ENCODE measurements around the gene PTTG1.

GRCh38 chr5:160435532-160435931 lies 13.9 kb downstream of the PTTG1 start:
- TF ChIP-seq GATA3 (IDR thresholded peaks at IDR 0.05; ENCODE audit: low read depth, low read length) (no peak), GATA2 (IDR thresholded peaks at IDR 0.05; ENCODE audit: low read depth, low read length) (no peak)
